AG10803 (cell line): Measurements from ENCODE around the gene SETD3.
A peak's percentile ranks its signal among the peaks of the same experiment; 100 is the strongest.

Source experiments
- DNase-seq: peaks from one replicate; pipeline ENCODE4 v3.0.0; 2010; ENCODE audit warnings: low read depth
- H3K4me3 ChIP-seq: 2 replicates; pipeline ENCODE4 v1.5.1; 2011; ENCODE audit warnings: mild to moderate bottlenecking, low read length, control low read depth
- TF ChIP-seq, protein P1 (sequence below): conservative IDR thresholded peaks from 2 replicates; pipeline ENCODE4 v1.5.1; 2011; ENCODE audit warnings: mild to moderate bottlenecking, low read length, control low read depth, inconsistent platforms

The SETD3 gene

DNA sequence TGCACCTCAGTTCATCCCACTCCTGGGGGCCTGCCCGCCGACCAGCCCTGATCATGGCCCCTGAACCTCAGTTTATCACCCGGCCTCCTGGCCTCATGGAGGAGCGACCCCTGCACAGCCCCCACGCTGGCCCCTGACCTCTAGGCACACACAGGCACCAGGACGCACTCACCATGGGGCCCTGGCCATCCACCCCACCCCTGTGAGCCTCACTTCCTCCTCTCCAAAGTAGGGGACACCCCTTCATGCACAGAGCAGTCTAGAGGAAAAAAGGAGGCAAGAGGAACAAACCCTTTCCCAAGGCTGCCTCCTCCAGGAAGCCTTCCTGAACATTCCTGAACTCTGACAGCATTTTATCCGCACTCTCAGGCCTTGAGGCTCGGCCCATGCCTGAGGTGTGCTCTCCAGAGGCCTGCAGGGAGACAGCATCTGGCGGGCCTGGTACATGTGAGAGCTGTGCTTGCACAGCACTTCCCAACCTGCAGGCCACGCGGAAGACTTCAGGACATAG lies 40.0 kb upstream of the SETD3 start:
- H3K4me3 ChIP-seq = no peak overlapping the region
- no peak for DNase-seq
- TF ChIP-seq, protein P1, sequence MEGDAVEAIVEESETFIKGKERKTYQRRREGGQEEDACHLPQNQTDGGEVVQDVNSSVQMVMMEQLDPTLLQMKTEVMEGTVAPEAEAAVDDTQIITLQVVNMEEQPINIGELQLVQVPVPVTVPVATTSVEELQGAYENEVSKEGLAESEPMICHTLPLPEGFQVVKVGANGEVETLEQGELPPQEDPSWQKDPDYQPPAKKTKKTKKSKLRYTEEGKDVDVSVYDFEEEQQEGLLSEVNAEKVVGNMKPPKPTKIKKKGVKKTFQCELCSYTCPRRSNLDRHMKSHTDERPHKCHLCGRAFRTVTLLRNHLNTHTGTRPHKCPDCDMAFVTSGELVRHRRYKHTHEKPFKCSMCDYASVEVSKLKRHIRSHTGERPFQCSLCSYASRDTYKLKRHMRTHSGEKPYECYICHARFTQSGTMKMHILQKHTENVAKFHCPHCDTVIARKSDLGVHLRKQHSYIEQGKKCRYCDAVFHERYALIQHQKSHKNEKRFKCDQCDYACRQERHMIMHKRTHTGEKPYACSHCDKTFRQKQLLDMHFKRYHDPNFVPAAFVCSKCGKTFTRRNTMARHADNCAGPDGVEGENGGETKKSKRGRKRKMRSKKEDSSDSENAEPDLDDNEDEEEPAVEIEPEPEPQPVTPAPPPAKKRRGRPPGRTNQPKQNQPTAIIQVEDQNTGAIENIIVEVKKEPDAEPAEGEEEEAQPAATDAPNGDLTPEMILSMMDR = no peak

DNA sequence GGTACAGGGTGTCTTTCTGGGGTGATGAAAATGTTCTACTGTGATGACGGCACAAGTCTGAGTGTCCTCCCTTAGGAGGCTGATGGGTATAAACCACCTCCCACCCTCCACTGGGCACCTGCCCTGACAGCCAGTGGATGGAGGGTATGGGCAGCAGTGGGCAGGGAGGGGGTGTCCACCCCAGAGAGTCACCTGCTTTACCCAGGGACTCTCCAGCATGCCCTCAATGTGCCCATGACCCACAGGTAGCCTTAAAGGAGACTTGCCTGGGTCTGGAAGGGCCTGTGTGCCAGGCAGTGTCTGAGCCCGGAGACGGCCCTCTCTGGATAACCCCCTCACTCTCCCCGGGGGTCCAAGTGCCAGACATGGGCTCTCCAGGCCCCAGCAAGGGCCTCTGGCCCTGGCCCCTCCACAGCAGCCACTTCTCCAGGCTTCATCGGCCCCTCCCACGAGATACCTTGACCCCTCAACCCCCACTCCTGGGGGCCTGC lies 39.3 kb upstream of the SETD3 start:
- DNase-seq = no peak
- H3K4me3 ChIP-seq = no peak overlapping the region
- TF ChIP-seq, protein P1 = no peak

DNA sequence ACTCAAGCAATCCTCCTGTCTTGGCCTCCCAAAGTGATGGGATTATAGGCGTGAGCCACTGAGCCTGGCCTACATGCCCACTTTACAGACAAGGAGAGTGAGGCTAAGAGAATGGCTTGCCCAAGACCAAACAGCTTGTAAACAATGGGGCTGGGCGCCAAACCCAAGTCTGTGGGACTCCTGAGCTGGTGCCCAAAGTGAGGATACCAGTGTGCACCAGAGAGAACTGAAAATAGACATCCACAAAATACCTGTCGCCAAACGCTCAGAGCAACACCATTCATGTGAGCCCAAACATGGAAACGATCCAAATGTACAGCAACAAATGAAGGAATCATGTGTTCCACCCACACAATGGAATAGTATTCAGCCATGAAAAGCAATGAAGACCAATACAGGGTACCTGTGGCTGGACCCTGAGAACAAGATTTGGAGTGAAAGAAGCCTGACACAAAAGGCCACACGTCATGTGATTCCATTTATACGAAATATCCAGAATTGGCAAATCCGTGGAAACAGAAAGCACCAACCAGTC lies 38.8 kb upstream of the SETD3 start:
- H3K4me3 ChIP-seq = no peak overlapping the region
- TF ChIP-seq, protein P1 = no peak
- no peak for DNase-seq

DNA sequence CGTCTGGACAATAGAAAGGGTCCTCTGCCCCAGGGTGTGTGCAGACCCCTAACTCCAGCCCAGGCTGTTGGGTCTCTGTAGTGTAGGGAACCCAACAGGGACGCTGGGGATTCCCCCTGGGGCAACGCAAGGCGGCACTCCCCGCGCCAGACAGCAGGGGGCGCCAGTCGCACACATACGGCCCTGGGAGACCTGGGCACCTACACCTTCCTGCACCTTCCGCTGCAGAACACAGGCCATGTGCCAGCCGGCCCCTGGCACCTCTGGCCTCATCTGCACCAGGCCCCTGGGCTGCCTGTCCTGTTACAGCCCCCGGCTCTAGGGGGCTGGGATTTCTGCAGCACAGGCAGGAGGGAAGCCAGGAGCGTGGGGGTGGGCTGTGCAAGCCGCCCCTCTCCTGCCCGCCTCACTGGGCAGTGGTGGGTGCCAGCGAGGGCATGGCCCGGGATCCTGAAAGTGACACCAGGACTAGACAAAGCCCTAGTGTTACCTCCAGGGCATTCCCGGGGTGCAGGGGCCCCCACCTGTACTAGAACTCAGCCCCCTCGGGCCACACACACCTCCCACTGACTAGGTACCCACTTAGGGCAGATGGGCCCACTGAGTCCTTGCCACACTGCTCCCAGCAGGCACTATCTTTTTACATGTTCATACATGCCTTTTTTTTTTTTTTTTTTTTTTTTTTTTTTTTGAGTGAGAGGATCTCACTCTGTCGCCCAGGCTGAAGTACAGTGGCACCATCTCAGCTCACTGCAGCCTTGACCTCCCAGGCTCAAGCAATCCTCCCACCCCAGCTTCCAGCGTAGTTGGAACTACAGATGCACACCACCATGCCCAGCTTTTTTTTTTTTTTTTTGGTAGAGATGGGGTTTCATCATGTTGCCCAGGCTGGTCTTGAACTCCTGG lies 38.0 kb upstream of the SETD3 start:
- peak; percentile 32 for DNase-seq
- TF ChIP-seq, protein P1 = peak; percentile 84
- H3K4me3 ChIP-seq = no peak overlapping the region

DNA sequence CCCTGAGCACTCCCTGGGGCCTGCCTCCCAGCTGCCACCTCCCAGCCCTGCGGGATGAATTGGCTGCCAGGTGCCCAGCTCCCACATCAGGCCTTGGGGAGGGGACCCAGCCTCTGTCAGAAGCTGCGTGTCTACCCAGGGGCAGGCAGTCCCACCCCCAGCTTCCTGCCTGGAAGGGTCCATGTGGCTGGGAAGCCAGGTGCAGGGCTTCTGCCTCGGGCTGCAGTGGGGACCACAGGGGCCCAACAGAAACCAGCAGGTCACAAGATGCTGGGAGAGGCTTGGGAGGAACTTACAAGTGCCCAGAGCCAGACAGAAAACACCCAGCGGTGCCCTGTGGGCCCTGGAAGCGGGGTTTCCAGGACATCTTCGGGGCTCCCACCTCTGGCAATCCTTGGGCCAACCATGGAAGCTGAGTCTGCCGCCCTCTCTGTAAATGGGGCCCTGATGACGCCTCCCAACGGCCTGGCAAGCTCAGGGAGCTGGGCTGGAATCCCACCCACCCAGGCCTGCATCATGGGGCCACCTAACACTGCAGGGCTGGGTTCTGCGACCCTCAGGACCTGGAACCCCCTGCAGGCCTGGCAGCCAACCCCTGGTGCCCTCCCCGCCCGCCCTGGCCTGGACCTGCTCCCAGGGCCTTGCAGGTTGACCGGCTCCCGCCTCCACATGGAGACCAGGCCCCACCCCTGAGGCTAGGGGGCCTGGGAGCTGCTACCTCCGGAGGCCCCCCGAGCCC lies 37.2 kb upstream of the SETD3 start:
- TF ChIP-seq, protein P1 = no peak
- DNase-seq = no peak
- H3K4me3 ChIP-seq = no peak overlapping the region

DNA sequence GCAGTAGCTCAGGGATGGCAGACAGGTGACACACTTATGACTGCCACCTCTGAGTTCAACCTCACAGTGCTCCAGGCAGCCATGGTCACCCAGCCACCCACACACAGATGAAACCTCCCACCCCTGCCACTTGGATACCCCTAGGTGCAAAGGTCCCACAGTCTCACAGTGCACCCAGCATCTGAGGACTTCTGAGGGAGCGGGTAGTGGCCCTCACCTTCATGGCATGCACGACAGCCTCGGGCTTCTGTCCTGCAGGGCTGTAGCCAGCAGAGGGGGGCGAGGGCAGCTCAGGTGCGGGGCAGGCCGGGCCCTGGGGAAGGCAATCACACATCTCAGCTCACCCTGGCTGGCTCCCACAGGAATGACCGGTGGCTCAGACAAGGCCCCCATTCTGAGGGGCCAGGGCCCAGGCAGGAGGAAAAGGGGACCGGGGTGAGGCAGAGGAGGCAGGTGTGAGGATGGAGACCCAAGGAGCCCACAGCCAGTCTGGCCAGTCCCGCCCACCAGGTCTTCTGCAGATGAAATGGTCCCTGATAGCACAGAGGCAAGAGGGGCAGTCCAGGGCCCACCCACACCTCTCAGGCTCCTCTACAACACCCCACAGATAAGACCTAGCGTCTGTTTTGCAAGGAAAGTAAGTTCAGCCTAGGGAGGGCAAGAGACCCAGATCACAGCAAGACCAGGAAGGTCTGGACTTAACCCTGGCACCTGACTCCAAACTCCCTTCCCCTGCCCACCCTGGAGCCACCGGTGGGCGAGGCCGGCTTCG lies 36.4 kb upstream of the SETD3 start:
- DNase-seq = no peak
- TF ChIP-seq, protein P1 = no peak
- no peak overlapping the region for H3K4me3 ChIP-seq
